Left lobe of liver (tissue), 2 donors: ENCODE measurements around the gene RAI1. TPM values are rescaled to one million over a fixed set of nuclear protein-coding genes. Genes with fewer than 3 reads are reported as not detected.

Source experiments
- ATAC-seq: fragments of 200-7000 bp; cut with Tn5 transposase; one replicate; pipeline ENCODE4 v1.9.1; 2020; ENCODE audit warnings: mild to moderate bottlenecking, moderate library complexity
- DNase-seq: peaks from one replicate; pipeline ENCODE4 v3.0.0-alpha.2; 2020; ENCODE audit warnings: low spot score
- total RNA-seq: library from RNA; stranded (reverse); gene quantifications from one replicate; pipeline ENCODE4 v1.2.1, GENCODE V29; 2021
- donor health status: DM: no; HTN: no; CAD: no; lungs with moderate emphysema.
- donor health status: DM: no; HTN: yes; CAD: no.

RAI1 gene
- total RNA-seq, 1 donor from 2014 or later, result 7.8 TPM

GRCh38 chr17:17779015-17779611 lies 97.9 kb downstream of the RAI1 start:
- ATAC-seq, result no peak
- DNase-seq, result no peak

- no peak for DNase-seq
- ATAC-seq, result no peak
Observed at GRCh38 chr17:17780922-17781590, 99.8 kb downstream of the RAI1 start.

DNA sequence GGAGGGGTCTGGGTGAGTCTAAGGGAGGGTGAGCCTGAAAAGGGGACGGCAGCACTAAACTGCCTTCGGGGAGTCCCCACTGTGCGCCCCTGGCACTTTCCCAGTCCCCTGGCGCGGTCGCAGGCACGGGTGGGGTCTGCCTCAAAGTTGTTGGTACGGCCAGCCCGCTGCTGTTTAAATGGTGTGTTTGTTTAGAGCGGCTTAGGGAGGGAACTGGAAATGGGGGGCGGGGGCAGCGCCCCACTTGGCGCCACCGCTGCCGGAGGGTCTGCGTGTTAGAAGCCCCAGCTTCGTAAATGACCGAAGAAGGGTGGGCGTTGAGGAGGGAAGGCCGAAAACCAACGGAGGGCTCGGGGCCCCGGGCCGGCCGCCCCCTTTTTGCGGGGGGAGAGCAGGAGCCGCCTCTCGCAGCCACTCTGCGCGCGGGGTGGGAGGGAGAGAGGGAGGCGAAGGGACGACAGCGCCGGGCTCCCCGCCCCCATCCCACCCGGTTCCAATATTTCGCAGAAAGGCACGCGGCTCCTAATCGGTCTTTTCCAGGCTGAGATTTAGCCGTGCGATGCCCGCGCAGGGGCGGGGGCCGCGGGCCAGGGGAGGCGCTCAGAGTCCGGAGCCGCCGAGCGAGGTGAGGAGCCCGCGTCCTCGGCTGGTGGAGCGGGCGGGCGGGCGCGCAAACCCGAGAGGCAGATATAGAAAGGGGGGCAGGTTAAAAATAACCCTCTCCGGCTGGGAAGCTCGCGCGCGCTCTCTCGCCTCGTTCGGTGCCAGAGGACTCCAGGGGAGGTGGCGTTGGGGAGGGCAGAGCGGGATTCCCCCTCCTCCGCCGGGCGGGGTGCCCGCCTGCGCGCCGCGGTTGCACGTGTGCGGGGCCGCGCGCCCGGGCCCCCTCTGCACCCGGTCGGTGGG lies 100.6 kb downstream of the RAI1 start:
- ATAC-seq (peak; percentile 53), DNase-seq (peak; percentile 64)

- no peak for DNase-seq
- ATAC-seq, result peak; percentile 41
Observed at GRCh38 chr17:17782523-17783115, 101.4 kb downstream of the RAI1 start.

GRCh38 chr17:17783116-17783824 lies 102.0 kb downstream of the RAI1 start:
- DNase-seq, result peak; percentile 86
- peak; percentile 76 for ATAC-seq

GRCh38 chr17:17783825-17784656 lies 102.8 kb downstream of the RAI1 start:
- ATAC-seq (no peak), DNase-seq (no peak)

DNA sequence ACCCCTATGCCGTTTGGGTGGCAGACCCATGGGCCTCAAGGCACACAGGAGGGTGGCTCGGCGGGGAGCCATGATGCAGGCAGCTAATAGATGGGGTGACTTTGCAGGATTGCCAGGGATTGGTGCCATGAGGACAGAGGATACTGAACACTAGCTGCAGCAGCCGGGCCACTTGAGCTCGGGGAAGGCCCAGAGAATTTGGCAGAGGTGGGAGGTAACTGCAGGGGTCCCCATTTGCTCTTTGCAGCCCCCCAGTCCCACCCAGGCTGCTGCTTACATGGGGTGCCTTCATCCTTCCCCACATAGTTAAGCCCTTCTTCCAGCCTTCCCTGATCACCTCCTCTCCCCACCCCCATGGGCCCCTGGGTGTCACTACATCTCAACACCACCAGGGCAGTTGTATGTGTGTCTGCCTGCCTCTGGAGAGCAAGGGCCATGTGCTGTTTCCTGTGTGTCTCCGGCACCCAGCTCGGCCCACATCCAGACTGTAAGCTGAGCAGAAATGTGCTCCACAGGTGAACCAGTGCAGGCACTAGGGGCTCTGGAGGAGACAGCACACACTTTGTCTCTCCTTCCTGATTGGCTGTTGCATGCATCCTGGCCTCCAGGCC lies 103.5 kb downstream of the RAI1 start:
- ATAC-seq (peak; percentile 28), DNase-seq (no peak)

- DNase-seq, result no peak
Observed at GRCh38 chr17:17785407-17785806, 104.1 kb downstream of the RAI1 start.

DNA sequence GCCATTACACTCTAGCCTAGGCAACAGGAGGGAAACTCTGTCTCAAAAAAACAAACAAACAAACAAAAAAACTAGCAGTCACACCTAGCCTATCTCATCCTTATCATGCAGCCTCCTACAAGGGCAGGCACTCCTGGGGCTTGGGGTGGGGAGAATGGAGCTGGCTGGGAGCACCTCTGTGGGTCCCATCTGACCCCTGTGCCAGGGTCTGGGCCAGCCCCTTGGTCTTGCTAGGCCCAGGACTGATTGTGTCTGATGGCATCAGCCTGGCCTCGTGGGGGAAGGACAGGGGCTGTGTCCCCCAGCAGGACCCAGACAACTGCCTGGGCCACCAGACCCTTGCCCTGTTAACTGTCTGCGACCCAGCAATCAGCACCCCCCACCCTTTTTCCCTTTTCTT lies 105.7 kb downstream of the RAI1 start:
- no peak for ATAC-seq
- DNase-seq, result no peak

More at GRCh38 chr17:17785407-17785806, 104.1 kb downstream of the RAI1 start:
- no peak for ATAC-seq

- ATAC-seq (no peak), DNase-seq (no peak)
Observed at GRCh38 chr17:17787568-17787967, 106.3 kb downstream of the RAI1 start.

DNA sequence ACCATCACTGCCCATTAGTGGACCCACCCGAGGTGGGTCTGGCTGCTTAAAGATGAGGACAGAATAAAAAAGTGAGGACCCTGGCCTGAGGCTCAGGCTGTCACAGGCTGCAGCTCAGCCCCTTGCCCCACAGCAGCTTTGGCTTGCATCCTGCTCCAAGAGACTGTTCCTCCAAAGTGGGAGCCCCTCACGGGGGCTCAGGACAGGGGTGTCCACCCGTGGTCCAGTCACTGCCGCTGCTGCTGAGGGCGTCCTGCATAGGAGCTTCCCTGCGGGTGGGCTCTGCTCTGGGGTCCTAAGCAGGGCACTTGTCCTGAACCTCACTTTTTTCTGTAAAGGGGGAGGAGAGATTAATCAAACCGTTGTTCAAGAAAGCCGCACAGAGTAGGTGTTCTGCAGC lies 107.7 kb downstream of the RAI1 start:
- DNase-seq (no peak), ATAC-seq (no peak)

- ATAC-seq (no peak), DNase-seq (no peak)
Observed at GRCh38 chr17:17789410-17789809, 108.2 kb downstream of the RAI1 start.

DNA sequence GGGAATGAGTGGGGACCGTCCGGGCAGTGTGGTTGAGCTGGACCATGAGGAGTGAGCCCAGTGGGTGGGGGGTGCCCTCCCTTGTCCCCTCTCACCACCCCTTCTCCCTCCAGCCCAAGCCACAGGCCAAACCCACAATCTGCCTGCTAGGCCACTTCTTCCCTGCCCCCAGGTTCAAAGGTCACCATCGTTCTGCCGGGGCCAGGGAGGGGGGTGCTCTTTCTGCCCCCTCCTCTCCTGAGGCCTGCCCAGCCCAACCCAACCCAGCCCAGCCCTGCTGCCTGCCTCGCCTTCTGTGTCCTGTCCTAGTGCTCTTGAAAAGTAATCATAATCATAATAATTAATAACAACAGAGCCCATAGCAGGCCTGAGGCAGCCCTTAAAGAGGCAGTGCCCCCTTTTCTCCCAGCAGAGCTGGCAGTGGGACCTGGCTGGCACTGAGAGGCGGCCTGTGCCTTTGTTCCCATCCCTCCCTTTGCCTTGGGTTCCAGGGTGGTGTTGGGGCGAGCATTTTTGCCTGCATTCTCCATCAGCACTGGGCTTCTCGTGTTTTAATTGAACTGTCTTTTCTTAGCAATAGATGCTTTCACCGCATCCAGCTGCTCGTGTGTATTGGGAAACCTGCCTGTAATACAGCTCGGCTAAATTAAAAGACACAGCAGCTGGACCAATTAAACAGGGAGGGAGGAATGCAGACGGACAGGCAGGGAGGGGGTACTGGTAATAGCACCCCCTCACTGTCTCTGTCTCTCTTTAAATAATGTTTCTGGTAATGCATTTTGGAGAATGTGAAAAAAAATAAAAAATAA lies 108.8 kb downstream of the RAI1 start:
- DNase-seq (no peak), ATAC-seq (no peak)

GRCh38 chr17:17790637-17791464 lies 109.6 kb downstream of the RAI1 start:
- ATAC-seq, result no peak

GRCh38 chr17:17792037-17792550 lies 110.8 kb downstream of the RAI1 start:
- DNase-seq, result no peak
- ATAC-seq, result no peak

More at GRCh38 chr17:17790637-17791464, 109.6 kb downstream of the RAI1 start:
- DNase-seq, result no peak

GRCh38 chr17:17792551-17793377 lies 111.5 kb downstream of the RAI1 start:
- peak; percentile 13 for ATAC-seq
- no peak for DNase-seq
